DMS53 treated with DMSO at 0.1 percent for 48 hours (cell line): ENCODE data around the gene NETO2.
"Not testable (repeated sequence)": the region's sequence is repeated elsewhere in the genome, so short reads cannot be mapped to it uniquely, and the experiment has no call there.

Experiments used
- DNase-seq: peaks from one replicate; lab custom pipeline; 2025; ENCODE audit not compliant: unreplicated experiment; lab: John Stamatoyannopoulos, UW

Gene NETO2

GRCh38 chr16:47136099-47136842 lies 7.5 kb downstream of the NETO2 start:
- peak; percentile 68 for DNase-seq

GRCh38 chr16:47134550-47134949 lies 9.2 kb downstream of the NETO2 start:
- DNase-seq, result no peak

GRCh38 chr16:47132308-47132707 lies 11.4 kb downstream of the NETO2 start:
- no peak for DNase-seq

- no peak for DNase-seq
Observed at GRCh38 chr16:47129755-47130435, 13.8 kb downstream of the NETO2 start.

GRCh38 chr16:47127541-47127940 lies 16.2 kb downstream of the NETO2 start:
- DNase-seq, result no peak

GRCh38 chr16:47125757-47126156 lies 18.0 kb downstream of the NETO2 start:
- DNase-seq, result no peak

- no peak for DNase-seq
Observed at GRCh38 chr16:47113130-47113529, 30.6 kb downstream of the NETO2 start.

GRCh38 chr16:47110939-47111338 lies 32.8 kb downstream of the NETO2 start:
- DNase-seq, result no peak

GRCh38 chr16:47109361-47109760 lies 34.4 kb downstream of the NETO2 start:
- DNase-seq, result no peak

- not testable (repeated sequence) for DNase-seq
Observed at GRCh38 chr16:47102921-47103320, 40.8 kb downstream of the NETO2 start.

- DNase-seq, result not testable (repeated sequence)
Observed at GRCh38 chr16:47097154-47097553, 46.6 kb downstream of the NETO2 start.

GRCh38 chr16:47096297-47096696 lies 47.4 kb downstream of the NETO2 start:
- no peak for DNase-seq

- DNase-seq, result no peak
Observed at GRCh38 chr16:47084198-47084597, 59.5 kb downstream of the NETO2 start.

GRCh38 chr16:47082099-47082865 lies 61.5 kb downstream of the NETO2 start:
- DNase-seq, result no peak

- DNase-seq, result no peak
Observed at GRCh38 chr16:47081115-47081514, 62.6 kb downstream of the NETO2 start.

- no peak for DNase-seq
Observed at GRCh38 chr16:47079860-47080259, 63.9 kb downstream of the NETO2 start.

GRCh38 chr16:47073223-47074155 lies 70.3 kb downstream of the NETO2 start:
- DNase-seq, result no peak

- no peak for DNase-seq
Observed at GRCh38 chr16:47072158-47072557, 71.6 kb downstream of the NETO2 start.

GRCh38 chr16:47069841-47070584 lies 73.7 kb downstream of the NETO2 start:
- no peak for DNase-seq

GRCh38 chr16:47069313-47069712 lies 74.4 kb downstream of the NETO2 start:
- no peak for DNase-seq
